ENCODE measurements around the gene PTGIS.

DNA sequence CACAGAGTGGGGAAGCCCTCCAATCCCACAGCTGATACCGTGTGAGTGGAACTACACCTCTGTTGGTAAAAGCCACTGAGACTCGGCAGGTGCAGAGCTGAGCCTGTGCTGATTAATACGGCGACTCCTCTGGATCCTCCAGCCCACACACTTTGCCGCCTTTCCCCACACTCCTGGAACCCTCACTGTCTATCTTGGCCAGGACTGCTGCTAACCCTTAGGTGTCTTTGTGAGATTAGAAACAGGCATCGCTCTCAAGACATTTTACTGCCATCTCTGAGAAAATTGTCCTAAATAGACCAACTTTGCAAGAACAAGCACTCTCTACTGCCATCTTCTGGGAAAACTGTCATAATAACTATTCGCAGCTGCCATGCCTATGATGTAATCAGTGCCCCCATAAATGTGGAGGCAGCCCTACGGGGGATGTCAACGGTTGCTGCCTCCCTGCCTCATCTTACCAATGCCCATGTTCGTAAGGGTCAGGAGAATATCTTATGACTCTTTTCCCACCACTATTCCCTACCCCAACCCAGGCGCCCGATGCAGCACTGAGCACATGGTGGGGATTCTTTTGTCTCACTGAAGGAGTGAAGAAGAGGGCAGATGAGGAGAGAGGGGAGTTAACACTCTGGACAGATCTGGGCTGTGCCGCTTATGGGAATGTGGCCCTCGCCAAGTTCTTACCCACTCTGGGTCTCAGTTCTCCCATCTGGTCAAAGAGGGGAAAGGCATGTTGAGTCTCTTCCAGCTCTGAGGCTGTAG, 59.3 kb downstream of the PTGIS start:
- TF ChIP-seq ZFX (IDR thresholded peaks at IDR 0.05): no peak
- TF ChIP-seq, protein P1, sequence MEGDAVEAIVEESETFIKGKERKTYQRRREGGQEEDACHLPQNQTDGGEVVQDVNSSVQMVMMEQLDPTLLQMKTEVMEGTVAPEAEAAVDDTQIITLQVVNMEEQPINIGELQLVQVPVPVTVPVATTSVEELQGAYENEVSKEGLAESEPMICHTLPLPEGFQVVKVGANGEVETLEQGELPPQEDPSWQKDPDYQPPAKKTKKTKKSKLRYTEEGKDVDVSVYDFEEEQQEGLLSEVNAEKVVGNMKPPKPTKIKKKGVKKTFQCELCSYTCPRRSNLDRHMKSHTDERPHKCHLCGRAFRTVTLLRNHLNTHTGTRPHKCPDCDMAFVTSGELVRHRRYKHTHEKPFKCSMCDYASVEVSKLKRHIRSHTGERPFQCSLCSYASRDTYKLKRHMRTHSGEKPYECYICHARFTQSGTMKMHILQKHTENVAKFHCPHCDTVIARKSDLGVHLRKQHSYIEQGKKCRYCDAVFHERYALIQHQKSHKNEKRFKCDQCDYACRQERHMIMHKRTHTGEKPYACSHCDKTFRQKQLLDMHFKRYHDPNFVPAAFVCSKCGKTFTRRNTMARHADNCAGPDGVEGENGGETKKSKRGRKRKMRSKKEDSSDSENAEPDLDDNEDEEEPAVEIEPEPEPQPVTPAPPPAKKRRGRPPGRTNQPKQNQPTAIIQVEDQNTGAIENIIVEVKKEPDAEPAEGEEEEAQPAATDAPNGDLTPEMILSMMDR (conservative IDR thresholded peaks at IDR 0.05): peak; percentile 78

Measured in C4-2B (cell line).